IMR-90 (cell line): ENCODE data around the gene HSFX4. TPM values are rescaled to one million over a fixed set of nuclear protein-coding genes. Genes with fewer than 3 reads are reported as not detected.

Experiments used
- ATAC-seq: fragments of 200-7000 bp; cut with Tn5 transposase; 2 replicates; pipeline ENCODE4 v1.9.1; 2020; ENCODE audit warnings: low read depth, mild to moderate bottlenecking, moderate library complexity
- BruUV-seq: library from RNA; stranded (reverse); fragments of 400-500 nt; replicated peaks from 2 replicates; lab custom pipeline; 2021; lab: Mats Ljungman, UMichigan
- CTCF ChIA-PET: fragments of 300-600 bp; formaldehyde crosslinking; extraction: SDS; loops from one replicate; lab custom pipeline; 2021; ENCODE audit warnings: antibody characterized with exemption; lab: Yijun Ruan, JAX
- POLR2A ChIA-PET: fragments of 300-600 bp; sonication (Branson Sonifier 250); formaldehyde crosslinking; loops from one replicate; lab custom pipeline; 2022; ENCODE audit warnings: antibody characterized with exemption; ENCODE audit not compliant: unreplicated experiment; lab: Charles Lee
- DNase-seq: peaks from one replicate; pipeline ENCODE4 v3.0.0; 2013
- H2AFZ ChIP-seq: replicated peaks from 2 replicates; pipeline ENCODE3; 2013; ENCODE audit warnings: low read length, mild to moderate bottlenecking; ENCODE audit not compliant: poor library complexity
- H2AK5ac ChIP-seq: 2 replicates; pipeline ENCODE4 v1.6.1; 2013; ENCODE audit warnings: low read depth, low read length, inconsistent platforms
- H2AK9ac ChIP-seq: replicated peaks from 2 replicates; pipeline ENCODE3; 2013; ENCODE audit warnings: mild to moderate bottlenecking, low read depth, low read length, moderate library complexity; ENCODE audit not compliant: poor library complexity
- H2BK120ac ChIP-seq: 2 replicates; pipeline ENCODE4 v1.6.1; 2013; ENCODE audit warnings: low read depth, low read length, inconsistent platforms
- H2BK15ac ChIP-seq: 3 replicates; pipeline ENCODE4 v1.6.1; 2013; ENCODE audit warnings: low read depth, low read length, inconsistent platforms
- H2BK20ac ChIP-seq: 2 replicates; pipeline ENCODE4 v1.6.1; 2013; ENCODE audit warnings: low read depth, mild to moderate bottlenecking, inconsistent platforms, low read length, moderate library complexity
- H2BK5ac ChIP-seq: 2 replicates; pipeline ENCODE4 v1.6.1; 2013; ENCODE audit warnings: mild to moderate bottlenecking, low read depth, low read length, inconsistent platforms; ENCODE audit not compliant: poor library complexity, severe bottlenecking
- H3K14ac ChIP-seq: replicated peaks from 2 replicates; pipeline ENCODE4 v1.6.1; 2013; ENCODE audit warnings: low read depth, low read length, inconsistent platforms
- H3K18ac ChIP-seq: 2 replicates; pipeline ENCODE4 v1.6.1; 2013; ENCODE audit warnings: low read depth, low read length, control low read depth
- H3K23ac ChIP-seq: 2 replicates; pipeline ENCODE4 v1.6.1; 2013; ENCODE audit warnings: low read depth, low read length, inconsistent platforms
- H3K27ac ChIP-seq: 2 replicates; pipeline ENCODE4 v1.5.1; 2013; ENCODE audit warnings: mild to moderate bottlenecking, control low read depth, low read length; ENCODE audit not compliant: insufficient read depth
- H3K27me3 ChIP-seq: 2 replicates; pipeline ENCODE4 v1.6.1; 2013; ENCODE audit warnings: low read length; ENCODE audit not compliant: control insufficient read depth, insufficient read depth
- H3K36me3 ChIP-seq: 2 replicates; pipeline ENCODE4 v1.6.1; 2013; ENCODE audit warnings: low read length, mixed read lengths; ENCODE audit not compliant: control insufficient read depth, insufficient read depth
- H3K4ac ChIP-seq: 2 replicates; pipeline ENCODE4 v1.6.1; 2013; ENCODE audit warnings: low read depth, low read length, inconsistent platforms
- H3K4me1 ChIP-seq: 2 replicates; pipeline ENCODE4 v1.6.1; 2013; ENCODE audit warnings: low read length, mixed read lengths; ENCODE audit not compliant: control insufficient read depth, insufficient read depth
- H3K4me2 ChIP-seq: 2 replicates; pipeline ENCODE4 v1.6.1; 2013; ENCODE audit warnings: low read depth, mild to moderate bottlenecking, control low read depth, low read length, moderate library complexity
- H3K4me3 ChIP-seq: 2 replicates; pipeline ENCODE4 v1.5.1; 2013; ENCODE audit warnings: low read depth, mild to moderate bottlenecking, control low read depth, low read length, moderate library complexity; ENCODE audit not compliant: insufficient read depth
- H3K56ac ChIP-seq: 2 replicates; pipeline ENCODE4 v1.6.1; 2013; ENCODE audit warnings: low read length, inconsistent platforms; ENCODE audit not compliant: insufficient read depth; ENCODE audit errors: extremely low read depth
- H3K79me1 ChIP-seq, 2 experiments: 2 replicates each; pipeline ENCODE4 v1.6.1; 2013; ENCODE audit warnings: low read length in 2 of 2, inconsistent platforms in 1 of 2, low read depth in 1 of 2
- H3K9ac ChIP-seq: 2 replicates; pipeline ENCODE4 v1.6.1; 2013; ENCODE audit warnings: low read depth, low read length, control low read depth
- H3K9me1 ChIP-seq: 2 replicates; pipeline ENCODE4 v1.6.1; 2013; ENCODE audit warnings: low read length, inconsistent platforms; ENCODE audit not compliant: insufficient read depth
- H3K9me3 ChIP-seq: 2 replicates; pipeline ENCODE4 v1.6.1; 2013; ENCODE audit warnings: low read length; ENCODE audit not compliant: control insufficient read depth, insufficient read depth
- H4K20me1 ChIP-seq: 2 replicates; pipeline ENCODE4 v1.6.1; 2013; ENCODE audit warnings: low read length, inconsistent platforms; ENCODE audit not compliant: insufficient read depth
- H4K5ac ChIP-seq: 2 replicates; pipeline ENCODE4 v1.6.1; 2013; ENCODE audit warnings: mild to moderate bottlenecking, low read depth, low read length, control low read depth
- H4K8ac ChIP-seq, 2 experiments: 2 replicates each; pipeline ENCODE4 v1.6.1; 2013; ENCODE audit warnings: low read depth in 2 of 2, low read length in 2 of 2, control low read depth in 1 of 2, inconsistent platforms in 1 of 2
- H4K91ac ChIP-seq: 2 replicates; pipeline ENCODE4 v1.6.1; 2013; ENCODE audit warnings: low read depth, low read length, inconsistent platforms; ENCODE audit not compliant: insufficient read depth
- BHLHE40 ChIP-seq: fragments of 150-350 bp; IDR thresholded peaks from 2 replicates; pipeline ENCODE4 v1.6.1; 2016; ENCODE audit warnings: mild to moderate bottlenecking, low read depth, low read length
- ELK1 ChIP-seq: fragments of 150-350 bp; IDR thresholded peaks from 2 replicates; pipeline ENCODE4 v1.6.1; 2016; ENCODE audit warnings: low read depth, mild to moderate bottlenecking, low read length, moderate library complexity, borderline replicate concordance
- MAFK ChIP-seq: IDR thresholded peaks from 2 replicates; pipeline ENCODE4 v1.6.1; 2012; ENCODE audit warnings: low read depth, low read length, improper control_type of control experiment
- MAZ ChIP-seq: IDR thresholded peaks from 2 replicates; pipeline ENCODE4 v1.6.1; 2012; ENCODE audit warnings: low read depth, mild to moderate bottlenecking, low read length, improper control_type of control experiment, moderate library complexity, borderline replicate concordance
- NFE2L2 ChIP-seq: fragments of 150-350 bp; IDR thresholded peaks from 2 replicates; pipeline ENCODE4 v1.6.1; 2016; ENCODE audit warnings: low read depth, mild to moderate bottlenecking, low read length
- POLR2A ChIP-seq: IDR thresholded peaks from 2 replicates; pipeline ENCODE4 v1.6.1; 2012; ENCODE audit warnings: mild to moderate bottlenecking, low read depth, low read length
- WGBS, 2 experiments: methylation state at CpG; one replicate each; pipeline versions ENCODE4 v1.1.5 to v1.1.7; 2013; ENCODE audit warnings: missing lambda C conversion rate in 2 of 2; ENCODE audit not compliant: insufficient read length in 1 of 2; ENCODE audit errors: extremely low coverage in 2 of 2; 5-methylcytosine and 5-hydroxymethylcytosine counted together
- dilution Hi-C: fragments of 300-500 bp; cut with HindIII; formaldehyde crosslinking; loops from one replicate; pipeline ENCODE4 v1.14.3; 2018; ENCODE audit warnings: low sequenced_read_pairs; ENCODE audit not compliant: unreplicated experiment
- in situ Hi-C: fragments of 300-500 bp; cut with MboI; formaldehyde crosslinking; loops from 3 replicates; pipeline ENCODE4 v1.14.3; 2019; ENCODE audit warnings: low sequenced_read_pairs, inconsistent platforms, mixed read lengths
- intact Hi-C: fragments of 100-400 bp; cut with micrococcal nuclease; formaldehyde crosslinking; loops from 2 replicates; pipeline ENCODE4 v1.10.0; 2022
- polyA plus RNA-seq, 3 experiments: library from polyadenylated mRNA; depleted of rRNA; stranded (reverse); fragments of >200 nt; gene quantifications; 2 replicates each; pipeline ENCODE4 v1.2.3, GENCODE V29; 2012; ENCODE audit warnings: low replicate concordance in 1 of 3
- total RNA-seq: library from RNA; depleted of rRNA; stranded (reverse); fragments of >200 nt; gene quantifications from 2 replicates; pipeline ENCODE4 v1.2.3, GENCODE V29; 2012

Gene HSFX4
- total and polyA plus RNA-seq, 2 of the 4 experiments (the other 2 are of a cell fraction) = not detected

- Histone ChIP-seq H3K18ac (no peak overlapping the region), H3K14ac (no peak overlapping the region), H2BK15ac (no peak overlapping the region), H3K9ac (no peak overlapping the region), H3K36me3 (no peaks in the 10 kb centered on the region), H2AFZ (no peak overlapping the region), H4K8ac (no peak overlapping the region), H3K9me1 (no peaks in the 10 kb centered on the region), H3K79me1 (no peaks in the 10 kb centered on the region), H2BK120ac (no peak overlapping the region), H2AK5ac (no peak overlapping the region), H3K4me3 (no peak overlapping the region), H3K56ac (no peak overlapping the region), H2BK20ac (no peak overlapping the region), H2AK9ac (no peak overlapping the region), H4K5ac (no peak overlapping the region), H2BK5ac (no peak overlapping the region), H3K27me3 (no peaks in the 10 kb centered on the region), H3K4me2 (no peak overlapping the region), H3K4ac (no peak overlapping the region), H4K91ac (no peak overlapping the region), H3K27ac (no peak overlapping the region), H4K20me1 (no peaks in the 10 kb centered on the region), H3K4me1 (no peaks in the 10 kb centered on the region), H3K23ac (no peak overlapping the region), H3K9me3 (no peaks in the 10 kb centered on the region)
- ATAC-seq (no peak), DNase-seq (no peak)
- WGBS, 2 experiments = no CpG with 5 or more reads among the region's 2 CpGs
- dilution Hi-C loops = no loop called here
- ChIA-PET POLR2A (no interaction called here), CTCF (no interaction called here)
- in situ Hi-C loops = loop anchor here (25.0 kb wide), 3 partner anchors 401 to 751 kb away; partner anchors contain the start of gene MAMLD1
- no TSS peak for BruUV-seq
- intact Hi-C loops = loop anchor here (5.0 kb wide), 2 partner anchors 286 to 756 kb away; no protein-coding TSS in a partner anchor
- TF ChIP-seq BHLHE40 (no peak), NFE2L2 (no peak), POLR2A (no peak), MAZ (no peak), ELK1 (no peak), MAFK (no peak)
These were observed 32.2 kb downstream of the HSFX4 start for GRCh38 chrX:149961572-149961971.
